Measurements from ENCODE around the gene ZNF317. TPM values are rescaled to one million over a fixed set of nuclear protein-coding genes. Genes with fewer than 3 reads are reported as not detected.

The ZNF317 gene
- polyA plus RNA-seq, 1 experiment, result 16.2 TPM

GRCh38 chr19:9126900-9127405, 13.2 kb upstream of the ZNF317 start, which contains the start of gene OR7G3:
Gene OR7G3, minus strand, starts transcription at chr19:9126950. Its CDS starts 0 bp downstream, at chr19:9126950.
- H3K36me3 ChIP-seq (ENCODE audit: control insufficient read depth, insufficient read depth, low read length), result no peaks in the 10 kb centered on the region
- ChIA-PET POLR2A (no interaction called here), CTCF (no interaction called here)
- no peak for DNase-seq (ENCODE audit: low read depth)
- TF ChIP-seq CTCF (IDR thresholded peaks at IDR 0.05; ENCODE audit: insufficient read depth, low read depth, low read length), result no peak
- no peaks in the 10 kb centered on the region for H3K27me3 ChIP-seq (ENCODE audit: control insufficient read depth, insufficient read depth, low read length)
- H3K4me3 ChIP-seq (ENCODE audit: low read depth, low read length), result no peak within 1 kb of the TSS

GRCh38 chr19:9128171-9128570, 12.0 kb upstream of the ZNF317 start:
- no peak for TF ChIP-seq CTCF (IDR thresholded peaks at IDR 0.05; ENCODE audit: insufficient read depth, low read depth, low read length)
- CTCF ChIA-PET, result no interaction called here
- POLR2A ChIA-PET, result no interaction called here
- H3K27me3 ChIP-seq (ENCODE audit: control insufficient read depth, insufficient read depth, low read length), result no peaks in the 10 kb centered on the region
- DNase-seq (ENCODE audit: low read depth), result no peak
- no peak overlapping the region for H3K4me3 ChIP-seq (ENCODE audit: low read depth, low read length)
- no peaks in the 10 kb centered on the region for H3K36me3 ChIP-seq (ENCODE audit: control insufficient read depth, insufficient read depth, low read length)

GRCh38 chr19:9130965-9131364, 9.2 kb upstream of the ZNF317 start:
- CTCF ChIA-PET, result no interaction called here
- no peaks in the 10 kb centered on the region for H3K36me3 ChIP-seq (ENCODE audit: control insufficient read depth, insufficient read depth, low read length)
- no peak overlapping the region for H3K4me3 ChIP-seq (ENCODE audit: low read depth, low read length)
- no peak for TF ChIP-seq CTCF (IDR thresholded peaks at IDR 0.05; ENCODE audit: insufficient read depth, low read depth, low read length)
- POLR2A ChIA-PET, result no interaction called here
- H3K27me3 ChIP-seq (ENCODE audit: control insufficient read depth, insufficient read depth, low read length), result no peaks in the 10 kb centered on the region
- no peak for DNase-seq (ENCODE audit: low read depth)

- Histone ChIP-seq H3K36me3 (ENCODE audit: control insufficient read depth, insufficient read depth, low read length) (no peaks in the 10 kb centered on the region), H3K27me3 (ENCODE audit: control insufficient read depth, insufficient read depth, low read length) (no peaks in the 10 kb centered on the region), H3K4me3 (ENCODE audit: low read depth, low read length) (no peak overlapping the region)
- ChIA-PET POLR2A (no interaction called here), CTCF (no interaction called here)
- no peak for TF ChIP-seq CTCF (IDR thresholded peaks at IDR 0.05; ENCODE audit: insufficient read depth, low read depth, low read length)
- no peak for DNase-seq (ENCODE audit: low read depth)
Measured at GRCh38 chr19:9132422-9132821, 7.8 kb upstream of the ZNF317 start.

- TF ChIP-seq CTCF (IDR thresholded peaks at IDR 0.05; ENCODE audit: insufficient read depth, low read depth, low read length), result no peak
- ChIA-PET CTCF (no interaction called here), POLR2A (no interaction called here)
- peak overlapping the region; percentile 77 for H3K4me3 ChIP-seq (ENCODE audit: low read depth, low read length)
- no peaks in the 10 kb centered on the region for H3K36me3 ChIP-seq (ENCODE audit: control insufficient read depth, insufficient read depth, low read length)
- H3K27me3 ChIP-seq (ENCODE audit: control insufficient read depth, insufficient read depth, low read length), result no peaks in the 10 kb centered on the region
- no peak for DNase-seq (ENCODE audit: low read depth)
Measured at GRCh38 chr19:9139609-9140158, 513 bp upstream of the ZNF317 start.
